Gastroesophageal sphincter (tissue), 4 donors: ENCODE measurements around the gene VWA3B. TPM values are rescaled to one million over a fixed set of nuclear protein-coding genes. Genes with fewer than 3 reads are reported as not detected.

ENCODE experiments used
- ATAC-seq: fragments of 150-250 bp; one replicate; pipeline ENCODE4 v1.9.1; 2016; ENCODE audit warnings: mild to moderate bottlenecking, moderate library complexity
- H3K27ac ChIP-seq, 4 donors: fragments of 200-600 bp; sonication (generic) in 3 of 4; 1 replicate in 3 of 4; 2 replicates in 1 of 4; pipeline ENCODE4 v1.5.1; 2016 to 2019
- H3K27me3 ChIP-seq: fragments of 200-600 bp; sonication (generic); one replicate; pipeline ENCODE4 v1.5.1; 2019
- H3K36me3 ChIP-seq, 2 donors: fragments of 200-600 bp; sonication (generic); one replicate each; pipeline ENCODE4 v1.5.1; 2019; ENCODE audit warnings: control low read depth in 1 of 2
- H3K4me1 ChIP-seq, 3 donors: fragments of 200-600 bp; sonication (generic); 1 replicate in 2 of 3; 2 replicates in 1 of 3; pipeline ENCODE4 v1.5.1; 2016 to 2019; ENCODE audit warnings: control low read depth in 2 of 3
- H3K4me3 ChIP-seq, 2 donors: fragments of 200-600 bp; sonication (generic); one replicate each; pipeline ENCODE4 v1.5.1; 2019; ENCODE audit warnings: mild to moderate bottlenecking in 1 of 2, moderate library complexity in 1 of 2
- H3K9me3 ChIP-seq, 3 donors: fragments of 200-600 bp; sonication (generic); one replicate each; pipeline ENCODE4 v1.5.1; 2017 to 2019; ENCODE audit warnings: control low read depth in 2 of 3
- CTCF ChIP-seq, 4 experiments: fragments of 200-600 bp in 2 of 4; fragments of 450-650 bp in 2 of 4; sonication (generic) in 1 of 4; IDR thresholded peaks; one replicate each; pipeline ENCODE4 v1.5.1; 2017 to 2019; ENCODE audit warnings: antibody characterized with exemption in 4 of 4, mild to moderate bottlenecking in 2 of 4, moderate library complexity in 2 of 4
- EP300 ChIP-seq: sonication (generic); formaldehyde crosslinking; IDR thresholded peaks from one replicate; pipeline ENCODE4 v1.6.1; 2017; ENCODE audit warnings: antibody characterized with exemption, mild to moderate bottlenecking
- POLR2A ChIP-seq, 2 donors: fragments of 450-650 bp; IDR thresholded peaks; one replicate each; pipeline ENCODE4 v1.6.1; 2017; ENCODE audit warnings: antibody characterized with exemption in 2 of 2, mild to moderate bottlenecking in 2 of 2, moderate library complexity in 1 of 2
- POLR2AphosphoS5 ChIP-seq: sonication (generic); formaldehyde crosslinking; IDR thresholded peaks from one replicate; pipeline ENCODE4 v1.6.1; 2017; ENCODE audit warnings: antibody characterized with exemption
- WGBS, 2 donors: methylation state at CpG; one replicate each; pipeline ENCODE4 v1.1.5; 2018; ENCODE audit warnings: low coverage in 1 of 2; 5-methylcytosine and 5-hydroxymethylcytosine counted together
- total RNA-seq, 4 donors: library from RNA; depleted of rRNA; stranded (reverse); fragments of >200 nt; gene quantifications; one replicate each; pipeline ENCODE4 v1.1.0, GENCODE V29; 2016

VWA3B gene
- total RNA-seq, 4 donors from 2014 or later: not detected

DNA sequence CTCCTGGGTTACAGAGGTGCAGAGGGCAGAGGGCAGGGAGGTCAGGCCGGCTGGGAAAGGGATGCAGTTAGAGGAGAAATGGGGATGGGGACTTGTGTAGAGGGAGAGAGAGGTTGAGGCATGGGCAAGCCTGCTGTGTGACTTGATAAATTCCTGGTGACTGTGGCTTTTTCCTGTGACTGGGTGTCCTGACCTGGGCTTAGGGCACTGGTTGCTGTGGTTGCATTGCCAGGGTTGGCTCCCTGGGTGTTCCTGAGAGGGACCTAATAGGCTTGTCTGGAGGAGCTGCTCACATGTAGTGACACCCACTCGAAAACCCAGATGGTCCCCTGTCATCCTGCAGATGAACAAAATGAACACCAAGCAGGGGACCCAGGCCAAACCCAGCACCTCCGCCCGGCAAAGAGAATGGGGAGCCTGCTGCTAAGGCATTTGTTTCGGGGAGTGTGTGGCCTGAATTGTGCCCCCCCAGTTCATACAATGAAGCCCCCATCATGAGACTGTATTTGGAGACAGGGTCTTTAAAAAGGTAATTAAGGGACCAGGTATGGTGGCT, 78.6 kb downstream of the VWA3B start:
- Histone ChIP-seq H3K4me1 (peaks cover 0 to 27% (median 7%) of the 10 kb centered on the region in 3 donors), H3K27ac (no peak overlapping the region), H3K4me3 (no peak overlapping the region), H3K9me3 (no peaks in the 10 kb centered on the region), H3K27me3 (no peaks in the 10 kb centered on the region), H3K36me3 (no peaks in the 10 kb centered on the region)
- TF ChIP-seq POLR2A (IDR thresholded peaks at IDR 0.05) (no peak), EP300 (no peak), CTCF (IDR thresholded peaks at IDR 0.05) (no peak), POLR2AphosphoS5 (no peak)
- 75% methylated on average over 1 of the region's 5 CpGs; no CpG with 5 or more reads in 1 of the 2 donors for WGBS, 2 donors
- ATAC-seq: no peak

DNA sequence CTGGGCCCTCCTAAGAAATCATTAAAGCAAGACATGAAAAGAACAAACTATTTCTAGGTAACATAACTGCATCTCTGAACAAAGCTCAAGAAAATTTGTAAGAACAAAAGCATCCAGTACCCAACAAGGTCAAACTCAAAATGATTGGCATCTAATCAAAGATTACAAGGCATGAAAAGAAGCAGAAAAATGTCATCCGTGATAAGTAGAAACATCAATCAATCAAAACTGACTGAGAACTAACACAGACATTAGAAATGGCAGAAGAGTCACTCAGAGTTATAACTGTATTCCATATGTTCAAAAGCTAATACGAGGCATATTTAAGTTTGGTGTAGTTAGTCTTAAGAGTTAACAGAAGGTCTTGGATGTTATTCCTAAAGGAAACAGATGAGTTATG, 80.9 kb downstream of the VWA3B start:
- 79 to 100% methylated on average over 1 to 2 of the region's 2 CpGs for WGBS, 2 donors
- no peaks in the 10 kb centered on the region for H3K27me3 ChIP-seq
- H3K4me3 ChIP-seq: no peak overlapping the region
- H3K27ac ChIP-seq: no peak overlapping the region
- ATAC-seq: no peak
- no peaks in the 10 kb centered on the region for H3K36me3 ChIP-seq
- H3K9me3 ChIP-seq: no peaks in the 10 kb centered on the region
- peaks cover 0 to 4% (median 2%) of the 10 kb centered on the region in 3 donors for H3K4me1 ChIP-seq
- no peak for TF ChIP-seq EP300
- TF ChIP-seq POLR2A (IDR thresholded peaks at IDR 0.05): no peak
- TF ChIP-seq POLR2AphosphoS5: no peak
- TF ChIP-seq CTCF (IDR thresholded peaks at IDR 0.05): no peak

- no peaks in the 10 kb centered on the region for H3K36me3 ChIP-seq
- H3K27me3 ChIP-seq: no peaks in the 10 kb centered on the region
- TF ChIP-seq CTCF (IDR thresholded peaks at IDR 0.05) (no peak), POLR2AphosphoS5 (no peak)
- no peak overlapping the region for H3K4me3 ChIP-seq
- ATAC-seq: no peak
- no peak overlapping the region for H3K27ac ChIP-seq
- 67 to 75% methylated on average over 1 to 3 of the region's 3 CpGs for WGBS, 2 donors
- H3K4me1 ChIP-seq: no peaks in the 10 kb centered on the region
- no peaks in the 10 kb centered on the region for H3K9me3 ChIP-seq
Observed at GRCh38 chr2:98170076-98170475, 83.1 kb downstream of the VWA3B start.

DNA sequence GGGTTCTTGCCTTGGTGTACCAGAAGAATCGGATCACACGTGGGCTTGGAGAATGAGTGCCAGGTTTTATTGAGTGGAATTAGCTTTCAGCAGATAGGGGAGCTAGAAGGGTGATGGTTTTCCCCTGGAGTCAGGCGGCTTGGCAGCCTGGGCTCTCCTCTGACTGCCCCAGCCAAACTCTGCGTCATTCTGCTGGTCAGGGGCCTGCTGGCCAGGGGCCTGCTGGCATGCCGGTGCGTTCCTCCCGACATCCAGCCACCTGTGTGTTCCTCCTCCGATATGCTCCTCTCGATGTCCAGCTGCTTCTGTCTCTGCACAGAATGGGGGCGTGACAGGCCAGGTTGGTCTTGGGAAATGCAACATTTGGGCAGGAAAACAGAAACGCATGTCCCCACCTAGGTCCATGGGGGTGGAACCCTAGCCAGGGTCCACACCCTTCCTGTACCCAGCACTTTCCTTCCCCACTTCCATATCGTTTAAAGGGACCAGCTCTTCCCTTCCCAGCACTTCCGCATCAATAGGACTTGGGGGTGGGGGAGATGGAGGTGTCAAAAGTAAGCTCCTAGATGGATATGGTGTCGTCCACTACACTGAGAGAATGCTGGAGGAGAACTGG, 85.3 kb downstream of the VWA3B start:
- 68 to 100% methylated on average over 1 to 4 of the region's 14 CpGs for WGBS, 2 donors
- H3K27ac ChIP-seq: no peak overlapping the region
- H3K4me1 ChIP-seq: no peaks in the 10 kb centered on the region
- no peak overlapping the region for H3K4me3 ChIP-seq
- no peaks in the 10 kb centered on the region for H3K36me3 ChIP-seq
- no peaks in the 10 kb centered on the region for H3K9me3 ChIP-seq
- TF ChIP-seq CTCF (IDR thresholded peaks at IDR 0.05): no peak
- TF ChIP-seq POLR2AphosphoS5: no peak
- no peak for TF ChIP-seq POLR2A (IDR thresholded peaks at IDR 0.05)
- no peak for TF ChIP-seq EP300
- peaks cover 4% of the 10 kb centered on the region for H3K27me3 ChIP-seq
- ATAC-seq: no peak

GRCh38 chr2:98172951-98173350, 86.0 kb downstream of the VWA3B start:
- H3K36me3 ChIP-seq: no peaks in the 10 kb centered on the region
- ATAC-seq: no peak
- no peak overlapping the region for H3K4me3 ChIP-seq
- peaks cover 4% of the 10 kb centered on the region for H3K27me3 ChIP-seq
- WGBS, 2 donors: 87 to 100% methylated on average over 1 to 2 of the region's 2 CpGs
- H3K27ac ChIP-seq: no peak overlapping the region
- no peaks in the 10 kb centered on the region for H3K9me3 ChIP-seq
- no peaks in the 10 kb centered on the region for H3K4me1 ChIP-seq
- no peak for TF ChIP-seq EP300
- no peak for TF ChIP-seq POLR2A (IDR thresholded peaks at IDR 0.05)
- TF ChIP-seq CTCF (IDR thresholded peaks at IDR 0.05): no peak
- TF ChIP-seq POLR2AphosphoS5: no peak
